ENCODE data around the gene GTF3C5.

GTF3C5 gene

GRCh38 chr9:133030317-133031129 is at the start of gene GTF3C5:
Gene GTF3C5 (plus strand): TSS chr9:133030997. CDS start chr9:133031012, 15 bp downstream.
- DNase-seq = peak; percentile 95 to 97
- Histone ChIP-seq H3K4me1 (peaks cover 0 to 43% (median 26%) of the 10 kb centered on the region in 4 donors), H3K9me3 (no peaks in the 10 kb centered on the region), H3K27ac (peak within 1 kb of the TSS; percentile 93 to 95), H3K36me3 (no peaks in the 10 kb centered on the region), H3K27me3 (no peaks in the 10 kb centered on the region), H3K4me3 (peak within 1 kb of the TSS; percentile 96)
- intact Hi-C loops (cut with DNase I; ENCODE audit: low total_unique reads) = no loop called here
- peak; percentile 8 to 15 for TF ChIP-seq CTCF (IDR thresholded peaks at IDR 0.05)

- intact Hi-C loops (cut with DNase I; ENCODE audit: low total_unique reads) = no loop called here
- Histone ChIP-seq H3K9me3 (no peaks in the 10 kb centered on the region), H3K4me1 (no peaks in the 10 kb centered on the region), H3K27ac (no peak overlapping the region), H3K27me3 (peaks cover 0 to 84% of the 10 kb centered on the region in 2 donors), H3K36me3 (no peaks in the 10 kb centered on the region), H3K4me3 (no peak overlapping the region)
- DNase-seq = no peak
- TF ChIP-seq CTCF (IDR thresholded peaks at IDR 0.05) = no peak
Measured at GRCh38 chr9:132982458-132982857, 48.3 kb upstream of the GTF3C5 start.

GRCh38 chr9:132983491-132984201 is 47.2 kb upstream of the GTF3C5 start:
- TF ChIP-seq CTCF (IDR thresholded peaks at IDR 0.05) = no peak
- Histone ChIP-seq H3K4me1 (no peaks in the 10 kb centered on the region), H3K36me3 (no peaks in the 10 kb centered on the region), H3K27ac (no peak overlapping the region), H3K9me3 (no peaks in the 10 kb centered on the region), H3K27me3 (peaks cover 0 to 80% of the 10 kb centered on the region in 2 donors), H3K4me3 (no peak overlapping the region)
- no peak for DNase-seq
- intact Hi-C loops (cut with DNase I; ENCODE audit: low total_unique reads) = no loop called here

- Histone ChIP-seq H3K4me3 (no peak overlapping the region), H3K9me3 (no peaks in the 10 kb centered on the region), H3K36me3 (no peaks in the 10 kb centered on the region), H3K27ac (no peak overlapping the region), H3K27me3 (peaks cover 0 to 79% of the 10 kb centered on the region in 2 donors), H3K4me1 (no peaks in the 10 kb centered on the region)
- intact Hi-C loops (cut with DNase I; ENCODE audit: low total_unique reads) = no loop called here
- DNase-seq = no peak
- no peak for TF ChIP-seq CTCF (IDR thresholded peaks at IDR 0.05)
Measured at GRCh38 chr9:132984202-132985070, 46.4 kb upstream of the GTF3C5 start.

GRCh38 chr9:132985071-132985350 is 45.8 kb upstream of the GTF3C5 start:
- Histone ChIP-seq H3K9me3 (no peaks in the 10 kb centered on the region), H3K27ac (no peak overlapping the region), H3K4me3 (no peak overlapping the region), H3K27me3 (peaks cover 0 to 77% of the 10 kb centered on the region in 2 donors), H3K36me3 (no peaks in the 10 kb centered on the region), H3K4me1 (no peaks in the 10 kb centered on the region)
- intact Hi-C loops (cut with DNase I; ENCODE audit: low total_unique reads) = no loop called here
- no peak for DNase-seq
- TF ChIP-seq CTCF (IDR thresholded peaks at IDR 0.05) = no peak

Data from tibial artery (tissue), 4 donors.